Upper lobe of right lung (tissue), 1 donor: Measurements from ENCODE around the gene MIS18A. TPM values are rescaled to one million over a fixed set of nuclear protein-coding genes. Genes with fewer than 3 reads are reported as not detected.

Experiments used
- ATAC-seq: fragments of 200-7000 bp; cut with Tn5 transposase; one replicate; pipeline ENCODE4 v1.9.1; 2020; ENCODE audit warnings: mild to moderate bottlenecking, moderate library complexity
- DNase-seq: peaks from one replicate; pipeline ENCODE4 v3.0.0-alpha.2; 2020
- H3K27ac ChIP-seq: fragments of 200-600 bp; one replicate; pipeline ENCODE4 v1.8.0; 2022
- H3K27me3 ChIP-seq: fragments of 200-600 bp; one replicate; pipeline ENCODE4 v1.8.0; 2022; ENCODE audit warnings: mild to moderate bottlenecking
- H3K36me3 ChIP-seq: fragments of 200-600 bp; one replicate; pipeline ENCODE4 v1.8.0; 2022
- H3K4me1 ChIP-seq: fragments of 200-600 bp; one replicate; pipeline ENCODE4 v1.8.0; 2022
- H3K4me3 ChIP-seq: fragments of 200-600 bp; one replicate; pipeline ENCODE4 v1.8.0; 2022; ENCODE audit warnings: mild to moderate bottlenecking
- H3K9me3 ChIP-seq: fragments of 200-600 bp; one replicate; pipeline ENCODE4 v1.8.0; 2022
- CTCF ChIP-seq: fragments of 200-600 bp; IDR thresholded peaks from one replicate; pipeline ENCODE4 v1.8.0; 2022; ENCODE audit warnings: antibody characterized with exemption
- intact Hi-C: fragments of 100-400 bp; cut with DNase I; formaldehyde crosslinking; loops from one replicate; pipeline ENCODE4 v1.11.0; 2022
- total RNA-seq: library from RNA; stranded (reverse); fragmentation: NEBNext Ultra II Directional; extraction: Animal tissue kit (Norgen Biotek cat#: 25700); gene quantifications from one replicate; pipeline ENCODE4 v1.2.1, GENCODE V29; 2021
- donor health status: DM: no; HTN: yes; CAD: no; lungs with severe emphysema.

MIS18A gene
- total RNA-seq, 1 donor from 2014 or later = 4.0 TPM

- no peaks in the 10 kb centered on the region for H3K27me3 ChIP-seq
- no peak for TF ChIP-seq CTCF
- H3K9me3 ChIP-seq = no peaks in the 10 kb centered on the region
- intact Hi-C loops = no loop called here
- no peak overlapping the region for H3K27ac ChIP-seq
- DNase-seq (no peak), ATAC-seq (no peak)
- H3K36me3 ChIP-seq = peaks cover 94% of the 10 kb centered on the region
- no peaks in the 10 kb centered on the region for H3K4me1 ChIP-seq
- H3K4me3 ChIP-seq = no peak overlapping the region
These were observed 42.6 kb upstream of the MIS18A start for GRCh38 chr21:32321480-32321879.

GRCh38 chr21:32320726-32321125, 41.9 kb upstream of the MIS18A start:
- H3K4me3 ChIP-seq = no peak overlapping the region
- H3K36me3 ChIP-seq = peaks cover 98% of the 10 kb centered on the region

GRCh38 chr21:32320059-32320458, 41.2 kb upstream of the MIS18A start:
- intact Hi-C loops = no loop called here
- DNase-seq = no peak
- Histone ChIP-seq H3K36me3 (peaks cover 100% of the 10 kb centered on the region), H3K9me3 (no peaks in the 10 kb centered on the region), H3K4me1 (no peaks in the 10 kb centered on the region), H3K27ac (no peak overlapping the region), H3K4me3 (no peak overlapping the region), H3K27me3 (no peaks in the 10 kb centered on the region)
- TF ChIP-seq CTCF = no peak
- no peak for ATAC-seq

More at GRCh38 chr21:32320726-32321125, 41.9 kb upstream of the MIS18A start:
- no peak for TF ChIP-seq CTCF
- H3K9me3 ChIP-seq = no peaks in the 10 kb centered on the region
- no peaks in the 10 kb centered on the region for H3K27me3 ChIP-seq
- no peak for DNase-seq
- H3K4me1 ChIP-seq = no peaks in the 10 kb centered on the region
- no peak overlapping the region for H3K27ac ChIP-seq
- intact Hi-C loops = no loop called here
- ATAC-seq = no peak

- no peak overlapping the region for H3K4me3 ChIP-seq
- H3K27ac ChIP-seq = no peak overlapping the region
- H3K4me1 ChIP-seq = no peaks in the 10 kb centered on the region
- no peak for DNase-seq
- no peak for ATAC-seq
- no peak for TF ChIP-seq CTCF
- intact Hi-C loops = no loop called here
- peaks cover 99% of the 10 kb centered on the region for H3K36me3 ChIP-seq
- no peaks in the 10 kb centered on the region for H3K9me3 ChIP-seq
- H3K27me3 ChIP-seq = no peaks in the 10 kb centered on the region
These were observed 40.2 kb upstream of the MIS18A start for GRCh38 chr21:32319012-32319411.

GRCh38 chr21:32317726-32318125, 38.9 kb upstream of the MIS18A start:
- H3K27ac ChIP-seq = no peak overlapping the region
- intact Hi-C loops = no loop called here
- no peak for ATAC-seq
- no peaks in the 10 kb centered on the region for H3K27me3 ChIP-seq
- H3K36me3 ChIP-seq = peaks cover 98% of the 10 kb centered on the region
- no peaks in the 10 kb centered on the region for H3K4me1 ChIP-seq
- no peak overlapping the region for H3K4me3 ChIP-seq
- no peak for TF ChIP-seq CTCF
- H3K9me3 ChIP-seq = no peaks in the 10 kb centered on the region
- no peak for DNase-seq
